ENCODE results near the gene TIMM44. TPM values are rescaled to one million over a fixed set of nuclear protein-coding genes. Genes with fewer than 3 reads are reported as not detected.

The TIMM44 gene
- polyA plus RNA-seq, 1 of the 3 experiments (the other 2 are of a cell fraction), result 49.7 TPM

DNA sequence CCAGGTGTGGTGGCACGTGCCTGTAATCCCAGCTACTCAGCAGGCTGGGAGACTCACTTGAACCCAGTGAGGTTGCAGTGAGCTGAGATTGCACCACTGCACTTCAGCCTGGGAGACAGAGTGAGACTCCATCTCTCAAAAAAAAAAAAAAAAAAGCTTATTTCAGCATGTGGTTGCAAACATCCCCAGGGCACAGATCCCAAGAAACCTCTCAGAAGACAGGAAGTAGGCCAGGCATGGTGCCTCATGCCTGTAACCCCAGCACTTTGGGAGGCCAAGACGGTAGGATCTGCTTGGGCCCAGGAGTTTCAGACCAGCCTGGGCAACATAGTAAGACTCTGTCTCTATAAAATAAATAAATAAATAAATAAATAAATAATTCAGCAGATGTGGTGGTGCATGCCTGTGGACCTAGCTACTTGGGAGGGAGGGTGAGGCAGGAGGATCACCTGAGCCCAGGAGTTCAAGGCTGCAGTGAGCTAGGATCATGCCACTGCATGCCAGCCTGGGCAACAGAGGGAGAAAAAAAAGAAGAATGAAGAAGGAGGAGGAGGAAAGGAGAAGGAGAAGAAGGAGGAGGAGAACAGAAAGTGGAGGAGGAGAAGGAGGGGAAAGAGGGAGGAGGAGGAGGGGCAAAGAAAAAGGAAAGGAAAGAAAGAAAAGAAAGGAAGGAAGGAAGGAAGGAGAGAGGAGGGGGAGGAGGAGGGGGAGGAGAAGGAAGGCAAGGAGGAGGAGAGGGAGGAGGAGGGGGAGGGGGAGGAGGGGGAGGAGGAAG, 59.5 kb downstream of the TIMM44 start:
- Histone ChIP-seq H3K27ac (ENCODE audit: low read depth in 2 of 2, low read length in 1 of 2) (no peak overlapping the region), H2AFZ (ENCODE audit: low read depth) (no peak overlapping the region), H3K4me3 (ENCODE audit: low read depth in 2 of 2, low read length in 1 of 2) (no peak overlapping the region), H3F3A (replicated peaks; ENCODE audit: insufficient read depth) (no peaks in the 10 kb centered on the region), H4K20me1 (ENCODE audit: insufficient read depth) (no peaks in the 10 kb centered on the region), H3K79me2 (ENCODE audit: insufficient read depth) (no peaks in the 10 kb centered on the region), H3K9me3 (no peaks in the 10 kb centered on the region), H3K9me2 (no peaks in the 10 kb centered on the region), H3K36me3 (replicated peaks in 1 of 2; ENCODE audit: control insufficient read depth in 1 of 2, insufficient read depth in 2 of 2, low read length in 1 of 2) (no peaks in the 10 kb centered on the region), H3K9ac (no peak overlapping the region), H3K4me2 (no peak overlapping the region), H3K4me1 (ENCODE audit: control insufficient read depth in 1 of 2, insufficient read depth in 2 of 2, low read depth in 1 of 2, low read length in 1 of 2) (no peaks in the 10 kb centered on the region), H3K27me3 (ENCODE audit: insufficient read depth) (no peaks in the 10 kb centered on the region; the same call in 1 of the 2 replicates)
- TF ChIP-seq MEF2A (IDR thresholded peaks at IDR 0.05; ENCODE audit: borderline replicate concordance, low read depth) (no peak), YY1 (IDR thresholded peaks at IDR 0.05; ENCODE audit: low read depth) (no peak), EP300 (IDR thresholded peaks at IDR 0.05; ENCODE audit: borderline replicate concordance in 1 of 2, low read depth in 1 of 2, low read length in 1 of 2) (no peak)
- TF ChIP-seq, protein P1, sequence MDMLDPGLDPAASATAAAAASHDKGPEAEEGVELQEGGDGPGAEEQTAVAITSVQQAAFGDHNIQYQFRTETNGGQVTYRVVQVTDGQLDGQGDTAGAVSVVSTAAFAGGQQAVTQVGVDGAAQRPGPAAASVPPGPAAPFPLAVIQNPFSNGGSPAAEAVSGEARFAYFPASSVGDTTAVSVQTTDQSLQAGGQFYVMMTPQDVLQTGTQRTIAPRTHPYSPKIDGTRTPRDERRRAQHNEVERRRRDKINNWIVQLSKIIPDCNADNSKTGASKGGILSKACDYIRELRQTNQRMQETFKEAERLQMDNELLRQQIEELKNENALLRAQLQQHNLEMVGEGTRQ (IDR thresholded peaks at IDR 0.05; ENCODE audit: borderline replicate concordance, low read depth, low read length), result no peak
- TF ChIP-seq, protein P2, sequence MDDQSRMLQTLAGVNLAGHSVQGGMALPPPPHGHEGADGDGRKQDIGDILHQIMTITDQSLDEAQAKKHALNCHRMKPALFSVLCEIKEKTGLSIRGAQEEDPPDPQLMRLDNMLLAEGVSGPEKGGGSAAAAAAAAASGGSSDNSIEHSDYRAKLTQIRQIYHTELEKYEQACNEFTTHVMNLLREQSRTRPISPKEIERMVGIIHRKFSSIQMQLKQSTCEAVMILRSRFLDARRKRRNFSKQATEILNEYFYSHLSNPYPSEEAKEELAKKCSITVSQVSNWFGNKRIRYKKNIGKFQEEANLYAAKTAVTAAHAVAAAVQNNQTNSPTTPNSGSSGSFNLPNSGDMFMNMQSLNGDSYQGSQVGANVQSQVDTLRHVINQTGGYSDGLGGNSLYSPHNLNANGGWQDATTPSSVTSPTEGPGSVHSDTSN (IDR thresholded peaks at IDR 0.05), result no peak
- TF ChIP-seq, protein P3, sequence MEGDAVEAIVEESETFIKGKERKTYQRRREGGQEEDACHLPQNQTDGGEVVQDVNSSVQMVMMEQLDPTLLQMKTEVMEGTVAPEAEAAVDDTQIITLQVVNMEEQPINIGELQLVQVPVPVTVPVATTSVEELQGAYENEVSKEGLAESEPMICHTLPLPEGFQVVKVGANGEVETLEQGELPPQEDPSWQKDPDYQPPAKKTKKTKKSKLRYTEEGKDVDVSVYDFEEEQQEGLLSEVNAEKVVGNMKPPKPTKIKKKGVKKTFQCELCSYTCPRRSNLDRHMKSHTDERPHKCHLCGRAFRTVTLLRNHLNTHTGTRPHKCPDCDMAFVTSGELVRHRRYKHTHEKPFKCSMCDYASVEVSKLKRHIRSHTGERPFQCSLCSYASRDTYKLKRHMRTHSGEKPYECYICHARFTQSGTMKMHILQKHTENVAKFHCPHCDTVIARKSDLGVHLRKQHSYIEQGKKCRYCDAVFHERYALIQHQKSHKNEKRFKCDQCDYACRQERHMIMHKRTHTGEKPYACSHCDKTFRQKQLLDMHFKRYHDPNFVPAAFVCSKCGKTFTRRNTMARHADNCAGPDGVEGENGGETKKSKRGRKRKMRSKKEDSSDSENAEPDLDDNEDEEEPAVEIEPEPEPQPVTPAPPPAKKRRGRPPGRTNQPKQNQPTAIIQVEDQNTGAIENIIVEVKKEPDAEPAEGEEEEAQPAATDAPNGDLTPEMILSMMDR (IDR thresholded peaks at IDR 0.05), result no peak
- no peak for DNase-seq
- ChIA-PET CTCF (interaction anchor here (0.6 to 1.3 kb wide), 2 partner anchors 16 to 44 kb away, joined by 3 read pairs; no protein-coding TSS in a partner anchor), POLR2A (no interaction called here)
- WGBS (ENCODE audit: low lambda C conversion rate), result 96% methylated on average over 2 of the region's 2 CpGs

DNA sequence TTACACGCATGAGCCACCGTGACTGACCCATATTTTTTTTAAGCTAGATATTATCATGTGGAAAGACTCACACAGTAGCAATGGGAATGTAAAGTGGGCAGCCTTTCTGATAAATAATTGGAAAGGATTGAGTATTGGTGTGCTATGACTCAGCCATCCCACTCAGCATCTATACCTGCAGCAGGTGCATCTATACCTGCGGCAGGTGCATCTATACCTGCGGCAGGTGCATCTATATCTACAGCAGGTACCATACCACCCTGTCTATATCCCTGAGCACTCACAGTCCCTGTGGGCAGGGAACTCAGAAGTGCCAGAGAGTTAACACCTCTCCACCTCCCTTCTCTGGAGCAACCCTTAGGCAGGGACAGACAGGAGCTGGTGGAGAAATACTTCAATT, 60.4 kb downstream of the TIMM44 start:
- H4K20me1 ChIP-seq (ENCODE audit: insufficient read depth), result no peaks in the 10 kb centered on the region
- H2AFZ ChIP-seq (ENCODE audit: low read depth), result no peak overlapping the region
- H3K36me3 ChIP-seq (replicated peaks in 1 of 2; ENCODE audit: control insufficient read depth in 1 of 2, insufficient read depth in 2 of 2, low read length in 1 of 2), result no peaks in the 10 kb centered on the region
- ChIA-PET POLR2A (no interaction called here), CTCF (interaction anchor here (0.6 to 1.3 kb wide), 4 partner anchors 21 to 156 kb away, joined by 3 to 4 read pairs (median 3); partner anchors contain the start of gene MAP2K7)
- no peaks in the 10 kb centered on the region for H3K79me2 ChIP-seq (ENCODE audit: insufficient read depth)
- no peaks in the 10 kb centered on the region for H3K4me1 ChIP-seq (ENCODE audit: control insufficient read depth in 1 of 2, insufficient read depth in 2 of 2, low read depth in 1 of 2, low read length in 1 of 2)
- no peak for DNase-seq
- H3K9ac ChIP-seq, result no peak overlapping the region
- no peak overlapping the region for H3K27ac ChIP-seq (ENCODE audit: low read depth in 2 of 2, low read length in 1 of 2)
- no peaks in the 10 kb centered on the region; the same call in 1 of the 2 replicates for H3K27me3 ChIP-seq (ENCODE audit: insufficient read depth)
- no peaks in the 10 kb centered on the region for H3K9me3 ChIP-seq
- no peaks in the 10 kb centered on the region for H3F3A ChIP-seq (replicated peaks; ENCODE audit: insufficient read depth)
- no peak overlapping the region for H3K4me2 ChIP-seq
- H3K4me3 ChIP-seq (ENCODE audit: low read depth in 2 of 2, low read length in 1 of 2), result no peak overlapping the region
- no peaks in the 10 kb centered on the region for H3K9me2 ChIP-seq
- 70% methylated on average over 4 of the region's 4 CpGs for WGBS (ENCODE audit: low lambda C conversion rate)
- no peak for TF ChIP-seq NRF1 (IDR thresholded peaks at IDR 0.05; ENCODE audit: low read depth, low read length)
- TF ChIP-seq, protein P4, sequence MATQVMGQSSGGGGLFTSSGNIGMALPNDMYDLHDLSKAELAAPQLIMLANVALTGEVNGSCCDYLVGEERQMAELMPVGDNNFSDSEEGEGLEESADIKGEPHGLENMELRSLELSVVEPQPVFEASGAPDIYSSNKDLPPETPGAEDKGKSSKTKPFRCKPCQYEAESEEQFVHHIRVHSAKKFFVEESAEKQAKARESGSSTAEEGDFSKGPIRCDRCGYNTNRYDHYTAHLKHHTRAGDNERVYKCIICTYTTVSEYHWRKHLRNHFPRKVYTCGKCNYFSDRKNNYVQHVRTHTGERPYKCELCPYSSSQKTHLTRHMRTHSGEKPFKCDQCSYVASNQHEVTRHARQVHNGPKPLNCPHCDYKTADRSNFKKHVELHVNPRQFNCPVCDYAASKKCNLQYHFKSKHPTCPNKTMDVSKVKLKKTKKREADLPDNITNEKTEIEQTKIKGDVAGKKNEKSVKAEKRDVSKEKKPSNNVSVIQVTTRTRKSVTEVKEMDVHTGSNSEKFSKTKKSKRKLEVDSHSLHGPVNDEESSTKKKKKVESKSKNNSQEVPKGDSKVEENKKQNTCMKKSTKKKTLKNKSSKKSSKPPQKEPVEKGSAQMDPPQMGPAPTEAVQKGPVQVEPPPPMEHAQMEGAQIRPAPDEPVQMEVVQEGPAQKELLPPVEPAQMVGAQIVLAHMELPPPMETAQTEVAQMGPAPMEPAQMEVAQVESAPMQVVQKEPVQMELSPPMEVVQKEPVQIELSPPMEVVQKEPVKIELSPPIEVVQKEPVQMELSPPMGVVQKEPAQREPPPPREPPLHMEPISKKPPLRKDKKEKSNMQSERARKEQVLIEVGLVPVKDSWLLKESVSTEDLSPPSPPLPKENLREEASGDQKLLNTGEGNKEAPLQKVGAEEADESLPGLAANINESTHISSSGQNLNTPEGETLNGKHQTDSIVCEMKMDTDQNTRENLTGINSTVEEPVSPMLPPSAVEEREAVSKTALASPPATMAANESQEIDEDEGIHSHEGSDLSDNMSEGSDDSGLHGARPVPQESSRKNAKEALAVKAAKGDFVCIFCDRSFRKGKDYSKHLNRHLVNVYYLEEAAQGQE (IDR thresholded peaks at IDR 0.05; ENCODE audit: low read depth, low read length), result no peak
- no peak for TF ChIP-seq SIN3A (IDR thresholded peaks at IDR 0.05; ENCODE audit: borderline replicate concordance, low read depth, low read length)
- TF ChIP-seq SMC3 (IDR thresholded peaks at IDR 0.05; ENCODE audit: low read depth, low read length), result no peak
- TF ChIP-seq, protein P3 (IDR thresholded peaks at IDR 0.05), result no peak
- TF ChIP-seq, protein P1 (IDR thresholded peaks at IDR 0.05; ENCODE audit: borderline replicate concordance, low read depth, low read length), result no peak
- TF ChIP-seq, protein P5, sequence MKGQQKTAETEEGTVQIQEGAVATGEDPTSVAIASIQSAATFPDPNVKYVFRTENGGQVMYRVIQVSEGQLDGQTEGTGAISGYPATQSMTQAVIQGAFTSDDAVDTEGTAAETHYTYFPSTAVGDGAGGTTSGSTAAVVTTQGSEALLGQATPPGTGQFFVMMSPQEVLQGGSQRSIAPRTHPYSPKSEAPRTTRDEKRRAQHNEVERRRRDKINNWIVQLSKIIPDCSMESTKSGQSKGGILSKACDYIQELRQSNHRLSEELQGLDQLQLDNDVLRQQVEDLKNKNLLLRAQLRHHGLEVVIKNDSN (IDR thresholded peaks at IDR 0.05; ENCODE audit: borderline replicate concordance, low read depth), result no peak
- TF ChIP-seq FOXM1 (IDR thresholded peaks at IDR 0.05; ENCODE audit: low read depth), result no peak

Data from SK-N-SH (cell line).